ENCODE data around the gene KRT2.
"Not testable (repeated sequence)": the region's sequence is repeated elsewhere in the genome, so short reads cannot be mapped to it uniquely, and the experiment has no call there.

The KRT2 gene

DNA sequence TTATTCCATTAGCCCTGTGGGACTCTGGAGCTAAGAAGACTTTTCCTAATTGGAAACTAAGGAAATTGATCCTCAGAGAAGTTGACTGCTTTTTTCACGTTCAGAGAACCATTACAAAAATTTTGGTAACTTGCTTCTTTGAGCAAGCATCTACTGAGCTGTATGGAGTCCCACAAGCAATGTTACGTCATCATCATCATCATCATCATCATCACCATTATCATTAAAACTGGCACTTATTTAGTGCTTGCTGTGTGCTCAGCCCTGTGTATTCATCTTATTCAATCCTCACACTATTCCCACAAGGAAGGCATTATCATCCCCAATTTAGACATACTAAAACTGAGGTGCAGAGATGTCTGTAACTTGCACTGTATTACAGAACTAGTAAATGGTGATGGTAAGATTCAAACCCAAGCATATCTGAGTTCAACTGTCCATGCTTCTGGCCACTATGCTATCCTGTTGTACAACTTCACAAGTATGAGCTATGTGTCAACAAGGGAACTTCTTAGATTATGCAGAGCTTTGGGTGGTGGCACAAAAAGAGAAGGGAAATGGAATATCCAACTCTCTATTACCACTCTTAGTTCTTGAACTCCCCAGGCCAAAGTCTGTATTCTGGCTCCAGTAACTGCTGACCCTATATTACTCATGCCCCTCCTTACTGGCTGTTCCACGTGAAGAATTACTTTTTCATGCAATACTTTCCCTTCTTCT is 21.9 kb upstream of the KRT2 start:
- no peak for DNase-seq (ENCODE audit: low read depth)
- TF ChIP-seq, protein P1, sequence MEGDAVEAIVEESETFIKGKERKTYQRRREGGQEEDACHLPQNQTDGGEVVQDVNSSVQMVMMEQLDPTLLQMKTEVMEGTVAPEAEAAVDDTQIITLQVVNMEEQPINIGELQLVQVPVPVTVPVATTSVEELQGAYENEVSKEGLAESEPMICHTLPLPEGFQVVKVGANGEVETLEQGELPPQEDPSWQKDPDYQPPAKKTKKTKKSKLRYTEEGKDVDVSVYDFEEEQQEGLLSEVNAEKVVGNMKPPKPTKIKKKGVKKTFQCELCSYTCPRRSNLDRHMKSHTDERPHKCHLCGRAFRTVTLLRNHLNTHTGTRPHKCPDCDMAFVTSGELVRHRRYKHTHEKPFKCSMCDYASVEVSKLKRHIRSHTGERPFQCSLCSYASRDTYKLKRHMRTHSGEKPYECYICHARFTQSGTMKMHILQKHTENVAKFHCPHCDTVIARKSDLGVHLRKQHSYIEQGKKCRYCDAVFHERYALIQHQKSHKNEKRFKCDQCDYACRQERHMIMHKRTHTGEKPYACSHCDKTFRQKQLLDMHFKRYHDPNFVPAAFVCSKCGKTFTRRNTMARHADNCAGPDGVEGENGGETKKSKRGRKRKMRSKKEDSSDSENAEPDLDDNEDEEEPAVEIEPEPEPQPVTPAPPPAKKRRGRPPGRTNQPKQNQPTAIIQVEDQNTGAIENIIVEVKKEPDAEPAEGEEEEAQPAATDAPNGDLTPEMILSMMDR (conservative IDR thresholded peaks at IDR 0.05; ENCODE audit: low read length): no peak
- no peak overlapping the region for H3K4me3 ChIP-seq (ENCODE audit: low read length)

- TF ChIP-seq, protein P1 (conservative IDR thresholded peaks at IDR 0.05; ENCODE audit: low read length): no peak
Observed at GRCh38 chr12:52673217-52673616, 21.2 kb upstream of the KRT2 start.

DNA sequence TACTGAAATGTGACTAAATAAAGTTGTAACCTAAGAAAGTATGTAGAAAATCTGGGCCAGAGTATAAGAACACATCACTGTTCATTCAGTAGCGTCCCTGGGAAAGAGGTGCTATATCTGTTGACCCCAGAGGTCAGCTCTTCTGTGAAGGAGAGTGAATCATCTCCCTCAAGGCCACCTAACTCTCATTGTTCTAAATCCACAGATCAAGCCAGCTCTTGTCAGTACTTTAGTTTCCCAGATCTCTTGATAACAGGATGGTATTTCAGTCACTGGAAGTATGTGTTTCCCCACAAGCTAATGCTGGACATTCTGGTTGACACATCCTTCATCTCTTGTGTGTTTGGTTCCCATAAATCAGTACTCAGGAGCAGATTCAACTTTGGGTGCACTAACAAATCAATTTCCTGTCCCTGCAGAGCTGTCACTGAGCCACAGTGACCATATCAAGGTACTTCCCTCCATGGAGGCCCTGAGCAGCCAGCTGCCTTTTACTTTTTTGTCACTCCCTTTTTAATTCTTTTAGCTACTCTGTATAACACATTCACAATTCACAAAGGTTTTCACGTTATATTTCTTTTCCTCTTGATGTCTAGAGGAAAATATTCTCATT is 20.4 kb upstream of the KRT2 start:
- TF ChIP-seq, protein P1 (conservative IDR thresholded peaks at IDR 0.05; ENCODE audit: low read length): no peak
- no peak overlapping the region for H3K4me3 ChIP-seq (ENCODE audit: low read length)
- DNase-seq (ENCODE audit: low read depth): no peak

More at GRCh38 chr12:52673217-52673616, 21.2 kb upstream of the KRT2 start:
- H3K4me3 ChIP-seq (ENCODE audit: low read length): no peak overlapping the region
- DNase-seq (ENCODE audit: low read depth): no peak

GRCh38 chr12:52670961-52671360 is 18.9 kb upstream of the KRT2 start:
- DNase-seq (ENCODE audit: low read depth): peak; percentile 22
- no peak overlapping the region for H3K4me3 ChIP-seq (ENCODE audit: low read length)

DNA sequence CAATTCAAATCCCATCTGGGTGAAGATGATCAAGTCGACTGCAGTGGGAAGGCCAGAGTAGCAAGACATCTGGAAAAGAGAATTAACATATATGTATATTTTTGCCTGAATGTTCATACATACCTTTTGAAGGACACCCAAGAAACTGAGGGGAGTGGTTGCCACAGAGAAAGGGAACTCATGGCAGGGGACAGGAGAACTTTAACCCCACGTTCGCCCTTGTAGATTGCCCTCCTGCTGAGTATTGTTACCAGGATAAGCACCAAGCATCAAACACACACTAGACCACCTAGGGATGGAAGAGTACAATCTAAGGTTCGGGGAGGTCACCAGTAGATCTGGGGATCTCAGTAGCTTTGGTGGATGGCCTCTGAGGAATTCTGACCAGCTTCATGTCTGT is 18.5 kb upstream of the KRT2 start:
- no peak for DNase-seq (ENCODE audit: low read depth)
- no peak overlapping the region for H3K4me3 ChIP-seq (ENCODE audit: low read length)
- TF ChIP-seq, protein P1 (conservative IDR thresholded peaks at IDR 0.05; ENCODE audit: low read length): no peak

More at GRCh38 chr12:52670961-52671360, 18.9 kb upstream of the KRT2 start:
- TF ChIP-seq, protein P1 (conservative IDR thresholded peaks at IDR 0.05; ENCODE audit: low read length): no peak

DNA sequence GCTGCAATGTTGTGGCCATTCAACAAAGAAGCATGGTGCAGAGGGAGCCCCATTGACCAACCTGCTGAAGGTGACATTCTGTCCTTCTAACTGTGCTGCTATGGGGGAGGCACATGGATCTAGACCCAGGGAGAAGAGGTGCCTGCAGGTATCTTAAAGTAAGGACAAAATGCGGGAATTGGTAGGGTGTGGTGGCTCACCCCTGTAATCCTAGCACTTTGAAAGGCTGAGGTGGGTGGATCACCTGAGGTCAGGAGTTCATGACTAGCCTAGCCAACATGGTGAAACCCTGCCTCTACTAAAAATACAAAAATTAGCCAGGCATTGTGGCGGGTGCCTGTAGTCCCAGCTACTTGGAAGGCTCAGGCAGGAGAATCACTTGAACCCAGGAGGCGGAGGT is 17.9 kb upstream of the KRT2 start:
- H3K4me3 ChIP-seq (ENCODE audit: low read length); DNase-seq (ENCODE audit: low read depth): not testable (repeated sequence)

GRCh38 chr12:52669426-52669825 is 17.4 kb upstream of the KRT2 start:
- TF ChIP-seq, protein P1 (conservative IDR thresholded peaks at IDR 0.05; ENCODE audit: low read length): no peak
- DNase-seq (ENCODE audit: low read depth): no peak
- no peak overlapping the region for H3K4me3 ChIP-seq (ENCODE audit: low read length)
